ENCODE measurements around the gene ZNF682.

DNA sequence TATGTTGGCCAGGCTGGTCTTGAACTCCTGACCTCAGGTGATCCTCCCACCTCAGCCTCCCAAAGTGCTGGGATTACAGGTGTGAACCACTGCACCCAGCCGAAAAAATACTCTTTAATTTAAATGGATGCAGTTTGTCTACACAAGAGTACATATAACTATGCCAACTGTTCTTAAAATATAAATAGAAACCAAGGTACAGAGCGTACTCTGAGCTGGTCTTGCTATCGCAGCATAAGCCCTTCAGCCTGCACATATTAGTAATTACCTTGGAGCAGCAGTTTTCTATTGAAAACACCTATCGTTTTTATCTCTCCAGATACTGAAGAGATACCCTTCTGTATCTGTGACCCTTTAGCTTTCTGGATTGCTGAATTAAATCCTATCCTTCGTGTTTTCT lies 3.4 kb downstream of the ZNF682 start:
- TF ChIP-seq POLR2A (IDR thresholded peaks at IDR 0.05), result no peak
- no peak for TF ChIP-seq POLR2AphosphoS5 (IDR thresholded peaks at IDR 0.05)

Data from breast epithelium (tissue), 3 donors.